Smooth muscle cell (in vitro differentiated cells): Measurements from ENCODE around the gene COQ8B. TPM values are rescaled to one million over a fixed set of nuclear protein-coding genes. Genes with fewer than 3 reads are reported as not detected.

ENCODE experiments used
- DNase-seq: peaks from one replicate; lab custom pipeline; 2025; ENCODE audit not compliant: unreplicated experiment; lab: John Stamatoyannopoulos, UW
- H2AFZ ChIP-seq: fragments of 200-600 bp; sonication (generic); 2 replicates; pipeline ENCODE4 v1.6.0; 2016; ENCODE audit warnings: antibody characterized with exemption, low read depth, mild to moderate bottlenecking
- H3F3A ChIP-seq: fragments of 200-600 bp; sonication (generic); 2 replicates; pipeline ENCODE4 v1.6.0; 2017; ENCODE audit warnings: antibody characterized with exemption, low read depth
- H3K27ac ChIP-seq: fragments of 200-600 bp; sonication (generic); 2 replicates; pipeline ENCODE4 v1.5.1; 2016; ENCODE audit warnings: low read depth, mild to moderate bottlenecking
- H3K27me3 ChIP-seq: fragments of 200-600 bp; sonication (generic); 2 replicates; pipeline ENCODE4 v1.6.1; 2016; ENCODE audit warnings: low read depth, mild to moderate bottlenecking
- H3K36me3 ChIP-seq: fragments of 200-600 bp; sonication (generic); 2 replicates; pipeline ENCODE4 v1.5.1; 2016; ENCODE audit warnings: low read depth
- H3K4me1 ChIP-seq: fragments of 200-600 bp; sonication (generic); 2 replicates; pipeline ENCODE4 v1.5.1; 2016; ENCODE audit warnings: low read depth
- H3K4me2 ChIP-seq: fragments of 200-600 bp; sonication (generic); 2 replicates; pipeline ENCODE4 v1.6.0; 2016; ENCODE audit warnings: mild to moderate bottlenecking
- H3K4me3 ChIP-seq: fragments of 200-600 bp; sonication (generic); 2 replicates; pipeline ENCODE4 v1.5.1; 2016; ENCODE audit warnings: mild to moderate bottlenecking
- H3K79me2 ChIP-seq: fragments of 200-600 bp; sonication (generic); 2 replicates; pipeline ENCODE4 v1.6.0; 2016; ENCODE audit warnings: low read depth, mild to moderate bottlenecking
- H3K9ac ChIP-seq: fragments of 200-600 bp; sonication (generic); 2 replicates; pipeline ENCODE4 v1.6.0; 2016; ENCODE audit warnings: low read depth
- H3K9me3 ChIP-seq: fragments of 200-600 bp; sonication (generic); replicated peaks from 2 replicates; pipeline ENCODE4 v1.5.1; 2016; ENCODE audit warnings: low read depth
- H4K20me1 ChIP-seq: fragments of 200-600 bp; sonication (generic); 2 replicates; pipeline ENCODE4 v1.6.0; 2016; ENCODE audit warnings: low read depth
- CTCF ChIP-seq: fragments of 200-600 bp; sonication (generic); IDR thresholded peaks from 2 replicates; pipeline ENCODE4 v1.5.1; 2017; ENCODE audit warnings: borderline replicate concordance, mild to moderate bottlenecking, antibody characterized with exemption; ENCODE audit not compliant: insufficient read depth, poor library complexity, severe bottlenecking
- WGBS: methylation state at CpG from one replicate; pipeline ENCODE4 v1.1.7; 2016; ENCODE audit warnings: low lambda C conversion rate; 5-methylcytosine and 5-hydroxymethylcytosine counted together
- polyA plus RNA-seq: library from polyadenylated mRNA; unstranded; fragments of >200 nt; fragmentation: Nextera tagmentation; extraction: Ambion mirVana; gene quantifications from 2 replicates; pipeline ENCODE4 v1.2.1, GENCODE V29; 2016
- total RNA-seq: library from RNA; depleted of rRNA; stranded (reverse); fragments of >200 nt; gene quantifications from 2 replicates; pipeline ENCODE4 v1.2.3, GENCODE V29; 2014

The COQ8B gene
- total and polyA plus RNA-seq, 2 experiments from 2014 or later: 21.2 to 26.0 TPM

GRCh38 chr19:40666803-40667438 lies 49.8 kb downstream of the COQ8B start:
- Histone ChIP-seq H3K27ac (peak overlapping the region; percentile 60), H3K36me3 (peaks cover 24% of the 10 kb centered on the region), H3K4me3 (no peak overlapping the region), H2AFZ (no peak overlapping the region), H3K4me1 (no peaks in the 10 kb centered on the region), H4K20me1 (no peaks in the 10 kb centered on the region), H3K9me3 (no peaks in the 10 kb centered on the region), H3K27me3 (no peaks in the 10 kb centered on the region), H3K9ac (peak overlapping the region; percentile 17), H3F3A (peaks cover 24% of the 10 kb centered on the region), H3K79me2 (no peaks in the 10 kb centered on the region), H3K4me2 (no peak overlapping the region)
- 98% methylated on average over 13 of the region's 14 CpGs for WGBS
- no peak for DNase-seq
- TF ChIP-seq CTCF: no peak

GRCh38 chr19:40663695-40664692 lies 52.7 kb downstream of the COQ8B start:
- Histone ChIP-seq H3F3A (peaks cover 24% of the 10 kb centered on the region), H3K79me2 (no peaks in the 10 kb centered on the region), H2AFZ (no peak overlapping the region), H3K27me3 (no peaks in the 10 kb centered on the region), H3K4me1 (no peaks in the 10 kb centered on the region), H3K27ac (peak overlapping the region; percentile 79), H3K36me3 (peaks cover 4% of the 10 kb centered on the region), H3K4me2 (peak overlapping the region; percentile 82), H3K9me3 (no peaks in the 10 kb centered on the region), H3K9ac (peak overlapping the region; percentile 31), H3K4me3 (peak overlapping the region; percentile 59), H4K20me1 (no peaks in the 10 kb centered on the region)
- peak; percentile 30 for DNase-seq
- no peak for TF ChIP-seq CTCF
- WGBS: 49% methylated on average over 23 of the region's 24 CpGs

DNA sequence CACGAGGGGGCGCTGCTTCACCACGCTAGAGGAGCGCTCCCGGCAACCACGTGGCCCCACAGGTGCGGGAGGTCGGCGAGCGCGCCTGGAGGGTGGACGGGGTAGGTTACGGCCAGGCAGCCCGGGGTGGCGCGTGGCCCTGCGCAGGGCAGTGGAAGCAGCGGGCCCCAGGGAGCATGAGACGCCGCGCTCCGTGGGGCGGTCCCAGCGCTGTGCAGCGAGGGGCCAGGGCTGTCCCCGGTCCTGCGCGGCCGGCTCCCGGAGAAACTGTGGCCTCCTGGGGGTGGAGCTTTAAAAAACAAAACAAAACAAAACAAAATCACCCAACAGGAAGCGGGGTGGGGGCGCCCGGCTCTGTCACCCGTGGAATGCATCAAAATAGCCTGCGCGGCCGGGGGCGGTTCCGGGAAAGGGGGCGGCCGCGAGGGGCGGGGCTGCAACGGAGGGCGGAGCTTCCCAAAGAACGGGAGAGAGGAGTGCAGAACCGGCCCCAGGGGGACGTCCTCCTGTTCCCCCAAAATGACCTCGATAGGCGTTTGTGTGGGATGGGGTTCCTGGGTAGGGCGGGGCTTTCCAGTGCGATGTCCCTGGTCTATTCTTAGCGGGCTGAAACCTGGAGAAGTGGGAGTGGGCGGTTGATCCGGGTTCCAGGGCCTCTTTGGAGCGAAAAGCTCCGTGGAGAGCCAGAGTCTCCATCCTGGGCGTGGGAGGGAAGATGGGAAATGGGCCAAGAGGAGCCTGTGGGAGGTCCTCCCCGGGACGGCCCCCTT lies 53.6 kb downstream of the COQ8B start:
- Histone ChIP-seq H3K4me3 (peak overlapping the region; percentile 59), H3K27me3 (no peaks in the 10 kb centered on the region), H3K9me3 (no peaks in the 10 kb centered on the region), H2AFZ (no peak overlapping the region), H3K79me2 (no peaks in the 10 kb centered on the region), H3F3A (peaks cover 24% of the 10 kb centered on the region), H3K4me1 (no peaks in the 10 kb centered on the region), H3K27ac (peak overlapping the region; percentile 79), H3K9ac (peak overlapping the region; percentile 31), H4K20me1 (no peaks in the 10 kb centered on the region), H3K4me2 (peak overlapping the region; percentile 82), H3K36me3 (no peaks in the 10 kb centered on the region)
- peak; percentile 99 for TF ChIP-seq CTCF
- whole genome bisulfite sequencing: under 1% methylated on average over 58 of the region's 60 CpGs
- peak; percentile 88 for DNase-seq
